Fibroblast of upper back skin (primary cell): Measurements from ENCODE around the gene RAD54L.
"Not testable (repeated sequence)": the region's sequence is repeated elsewhere in the genome, so short reads cannot be mapped to it uniquely, and the experiment has no call there.

ENCODE experiments used
- DNase-seq: peaks from one replicate; pipeline ENCODE4 v3.0.0-alpha.2; 2013

RAD54L gene

DNA sequence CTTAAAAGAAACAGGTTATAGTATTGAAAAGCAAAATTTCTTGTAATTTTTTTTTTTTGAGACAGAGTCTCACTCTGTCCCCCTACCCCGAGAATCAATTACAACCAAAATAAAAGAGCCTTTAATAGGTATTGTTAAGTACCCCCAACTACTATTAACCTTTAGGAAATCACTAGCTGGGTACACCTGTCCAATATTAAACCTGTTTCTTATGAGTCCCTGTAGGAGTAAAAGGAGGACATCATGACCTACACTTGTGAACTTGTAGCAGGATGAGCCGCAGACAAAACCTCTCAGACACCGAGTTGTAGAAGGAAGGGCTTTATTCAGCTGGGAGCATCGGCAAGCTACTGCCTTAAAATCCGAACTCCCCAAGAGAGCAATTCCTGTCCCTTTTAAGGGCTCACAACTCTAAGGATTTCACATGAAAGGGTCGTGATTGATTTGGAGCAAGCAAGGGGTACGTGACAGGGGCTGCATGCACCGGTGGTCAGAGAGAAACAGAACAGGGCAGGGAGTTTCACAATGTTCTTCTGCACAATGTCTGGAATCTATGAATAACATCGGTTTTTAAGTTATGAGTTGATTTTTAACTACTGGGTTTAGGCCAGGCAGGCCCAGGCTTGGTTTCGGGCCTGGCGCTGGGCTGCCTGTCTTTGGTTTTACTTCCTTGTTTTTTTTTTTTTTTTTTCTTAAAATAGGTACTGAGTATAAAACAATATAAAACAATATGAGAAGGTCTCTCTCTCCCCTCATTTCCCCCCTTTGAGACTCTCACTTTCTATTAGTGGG is 77.9 kb downstream of the RAD54L start:
- not testable (repeated sequence) for DNase-seq
